Measurements from ENCODE around the gene SEC23IP.

- no peak for TF ChIP-seq EZH2 (IDR thresholded peaks at IDR 0.05; ENCODE audit: borderline replicate concordance, insufficient read depth, low read depth, low read length, poor library complexity, severe bottlenecking)
- TF ChIP-seq, protein P1, sequence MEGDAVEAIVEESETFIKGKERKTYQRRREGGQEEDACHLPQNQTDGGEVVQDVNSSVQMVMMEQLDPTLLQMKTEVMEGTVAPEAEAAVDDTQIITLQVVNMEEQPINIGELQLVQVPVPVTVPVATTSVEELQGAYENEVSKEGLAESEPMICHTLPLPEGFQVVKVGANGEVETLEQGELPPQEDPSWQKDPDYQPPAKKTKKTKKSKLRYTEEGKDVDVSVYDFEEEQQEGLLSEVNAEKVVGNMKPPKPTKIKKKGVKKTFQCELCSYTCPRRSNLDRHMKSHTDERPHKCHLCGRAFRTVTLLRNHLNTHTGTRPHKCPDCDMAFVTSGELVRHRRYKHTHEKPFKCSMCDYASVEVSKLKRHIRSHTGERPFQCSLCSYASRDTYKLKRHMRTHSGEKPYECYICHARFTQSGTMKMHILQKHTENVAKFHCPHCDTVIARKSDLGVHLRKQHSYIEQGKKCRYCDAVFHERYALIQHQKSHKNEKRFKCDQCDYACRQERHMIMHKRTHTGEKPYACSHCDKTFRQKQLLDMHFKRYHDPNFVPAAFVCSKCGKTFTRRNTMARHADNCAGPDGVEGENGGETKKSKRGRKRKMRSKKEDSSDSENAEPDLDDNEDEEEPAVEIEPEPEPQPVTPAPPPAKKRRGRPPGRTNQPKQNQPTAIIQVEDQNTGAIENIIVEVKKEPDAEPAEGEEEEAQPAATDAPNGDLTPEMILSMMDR (IDR thresholded peaks at IDR 0.05) = no peak
These were observed 30.0 kb upstream of the SEC23IP start for GRCh38 chr10:119862524-119862923.

Data from B cell (primary cell).